ENCODE results near the gene KLHL11.
"Not testable (repeated sequence)": the region's sequence is repeated elsewhere in the genome, so short reads cannot be mapped to it uniquely, and the experiment has no call there.

Gene KLHL11

GRCh38 chr17:41849251-41849990, 15.8 kb downstream of the KLHL11 start:
- ChIA-PET POLR2A (interaction anchor here (0.9 kb wide), 1 partner anchor 160 kb away, joined by 3 read pairs; no protein-coding TSS in a partner anchor), CTCF (interaction anchor here (1.1 to 1.7 kb wide), 5 partner anchors 15 to 184 kb away, joined by 3 read pairs; no protein-coding TSS in a partner anchor)
- no peak for TF ChIP-seq CTCF (IDR thresholded peaks at IDR 0.05; ENCODE audit: control extremely low read depth, extremely low read depth, low read depth, missing control alignments)
- no peak for DNase-seq (ENCODE audit: extremely low spot score)

GRCh38 chr17:41848788-41849187, 16.4 kb downstream of the KLHL11 start:
- no peak for DNase-seq (ENCODE audit: extremely low spot score)
- CTCF ChIA-PET, result interaction anchor here (1.1 to 1.7 kb wide), 6 partner anchors 11 to 183 kb away, joined by 3 to 5 read pairs (median 3); partner anchors contain the start of gene KLHL10
- POLR2A ChIA-PET, result no interaction called here
- no peak for TF ChIP-seq CTCF (IDR thresholded peaks at IDR 0.05; ENCODE audit: control extremely low read depth, extremely low read depth, low read depth, missing control alignments)

DNA sequence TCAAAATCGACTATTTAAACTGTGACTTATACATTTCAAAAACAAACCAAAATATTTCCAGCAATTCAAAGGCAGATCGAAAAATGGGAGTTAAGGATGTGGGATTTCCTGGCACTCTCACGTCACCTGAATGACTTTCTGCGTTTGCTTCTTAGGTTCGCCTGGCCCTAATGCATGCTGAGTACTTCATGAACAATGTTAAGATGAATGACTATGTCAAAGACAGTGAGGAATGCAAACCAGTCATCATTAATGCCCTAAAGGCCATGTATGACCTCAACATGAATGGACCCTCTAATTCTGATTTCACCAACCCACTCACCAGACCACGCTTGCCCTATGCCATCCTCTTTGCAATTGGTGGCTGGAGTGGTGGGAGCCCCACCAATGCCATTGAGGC, 20.3 kb downstream of the KLHL11 start:
- POLR2A ChIA-PET, result no interaction called here
- no peak for TF ChIP-seq CTCF (IDR thresholded peaks at IDR 0.05; ENCODE audit: control extremely low read depth, extremely low read depth, low read depth, missing control alignments)
- DNase-seq (ENCODE audit: extremely low spot score), result no peak
- CTCF ChIA-PET, result no interaction called here

DNA sequence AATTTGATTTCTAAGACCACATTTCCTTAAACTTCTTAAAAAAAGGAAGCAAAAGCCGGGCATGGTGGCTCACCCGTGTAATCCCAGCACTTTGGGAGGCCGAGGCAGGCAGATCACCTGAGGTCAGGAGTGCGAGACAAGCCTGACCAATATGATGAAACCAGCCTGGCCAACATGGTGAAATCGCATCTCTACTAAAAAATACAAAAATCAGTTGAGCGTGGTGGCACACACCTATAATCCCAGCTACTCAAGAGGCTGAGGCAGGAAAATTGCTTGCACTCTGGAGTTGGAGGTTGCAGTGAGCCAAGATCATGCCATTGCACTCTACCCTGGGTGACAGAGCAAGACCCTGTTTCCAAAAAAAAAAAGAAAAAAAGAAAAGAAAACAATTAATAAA, 24.4 kb downstream of the KLHL11 start:
- CTCF ChIA-PET; POLR2A ChIA-PET; DNase-seq (ENCODE audit: extremely low spot score): not testable (repeated sequence)

- CTCF ChIA-PET; DNase-seq (ENCODE audit: extremely low spot score): not testable (repeated sequence)
- POLR2A ChIA-PET, result interaction anchor here (0.6 kb wide), 1 partner anchor 124 kb away, joined by 3 read pairs; no protein-coding TSS in a partner anchor
Observed at GRCh38 chr17:41839448-41839847, 25.8 kb downstream of the KLHL11 start.

DNA sequence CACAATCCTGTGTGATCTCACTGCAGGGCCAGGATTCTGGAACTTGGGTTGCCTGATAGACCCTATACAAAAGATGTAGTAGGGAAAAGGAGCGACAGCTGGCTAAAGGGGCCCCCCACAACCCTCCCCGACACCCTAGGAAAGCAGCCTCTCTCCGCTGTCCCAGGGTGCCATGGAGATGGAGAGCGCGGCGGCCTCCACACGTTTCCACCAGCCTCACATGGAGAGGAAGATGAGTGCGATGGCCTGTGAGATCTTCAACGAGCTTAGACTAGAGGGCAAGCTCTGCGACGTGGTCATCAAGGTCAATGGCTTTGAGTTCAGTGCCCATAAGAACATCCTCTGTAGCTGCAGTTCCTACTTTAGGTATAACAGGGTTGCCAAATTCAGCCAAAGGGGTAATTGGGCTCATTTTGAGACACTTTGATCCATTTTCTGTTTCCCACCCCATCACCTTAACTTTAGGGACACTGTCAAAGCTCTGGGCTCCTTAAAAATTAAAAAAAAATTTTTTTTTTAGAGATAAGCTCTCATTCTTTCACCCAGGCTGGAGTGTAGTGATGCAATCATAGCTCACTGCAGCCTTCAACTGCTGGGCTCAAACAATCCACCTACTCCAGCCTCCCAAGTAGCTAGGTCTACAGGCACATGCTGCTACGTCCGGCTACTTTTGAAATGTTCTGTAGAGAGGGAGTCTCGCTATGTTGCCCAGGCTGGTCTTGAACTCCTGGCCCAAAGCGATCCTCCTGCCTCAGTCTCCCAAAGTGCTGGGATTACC, 27.3 kb downstream of the KLHL11 start, which contains the start of gene KLHL10:
Gene KLHL10 (plus strand): TSS at position 65 of the 778 bp plus-strand sequence. CDS start 108 bp downstream, at position 173.
- ChIA-PET POLR2A (no interaction called here), CTCF (interaction anchor here (1.3 to 1.4 kb wide), 2 partner anchors 10 to 49 kb away, joined by 3 to 4 read pairs; no protein-coding TSS in a partner anchor)
- TF ChIP-seq CTCF (IDR thresholded peaks at IDR 0.05; ENCODE audit: control extremely low read depth, extremely low read depth, low read depth, missing control alignments), result no peak
- DNase-seq (ENCODE audit: extremely low spot score), result no peak

GRCh38 chr17:41836550-41837196, 28.6 kb downstream of the KLHL11 start:
- POLR2A ChIA-PET, result no interaction called here
- CTCF ChIA-PET, result interaction anchor here (0.9 kb wide), 1 partner anchor 11 kb away, joined by 5 read pairs; no protein-coding TSS in a partner anchor
- TF ChIP-seq CTCF (IDR thresholded peaks at IDR 0.05; ENCODE audit: control extremely low read depth, extremely low read depth, low read depth, missing control alignments), result no peak
- no peak for DNase-seq (ENCODE audit: extremely low spot score)

All from GM10248 (cell line).